CD4-positive, alpha-beta T cell treated with Interferon alpha-2 for 1 hour (primary cell): ENCODE measurements around the gene CMTM7.
"Not testable (repeated sequence)": the region's sequence is repeated elsewhere in the genome, so short reads cannot be mapped to it uniquely, and the experiment has no call there.

ENCODE experiments used
- DNase-seq, 2 donors: peaks; one replicate each; pipeline ENCODE4 v3.0.0-alpha.2; 2020 to 2022

CMTM7 gene

DNA sequence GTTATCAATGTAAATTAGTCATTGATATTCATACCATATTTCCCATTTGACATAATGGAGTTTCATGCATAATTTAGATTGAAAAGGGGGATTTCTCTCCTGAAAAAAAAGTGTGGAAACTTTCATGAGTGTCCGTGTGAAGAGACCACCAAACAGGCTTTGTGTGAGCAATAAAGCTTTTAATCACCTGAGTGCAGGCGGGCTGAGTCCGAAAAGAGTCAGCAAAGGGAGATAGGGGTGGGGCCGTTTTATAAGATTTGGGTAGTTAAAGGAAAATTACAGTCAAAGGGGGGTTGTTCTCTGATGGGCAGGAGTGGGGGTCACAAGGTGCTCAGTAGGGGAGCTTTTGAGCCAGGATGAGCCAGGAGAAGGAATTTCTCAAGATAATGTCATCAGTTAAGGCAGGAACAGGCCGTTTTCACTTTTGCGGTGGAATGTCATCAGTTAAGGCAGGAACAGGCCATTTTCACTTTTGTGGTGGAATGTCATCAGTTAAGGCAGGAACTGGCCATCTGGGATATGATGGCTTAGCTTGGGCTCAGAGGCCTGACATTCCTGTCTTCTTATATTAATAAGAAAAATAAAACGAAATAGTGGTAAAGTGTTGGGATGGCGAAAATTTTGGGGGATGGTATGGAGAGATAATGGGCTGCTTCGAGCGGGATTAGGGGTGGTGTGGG, 69.3 kb downstream of the CMTM7 start:
- DNase-seq = not testable (repeated sequence)

DNA sequence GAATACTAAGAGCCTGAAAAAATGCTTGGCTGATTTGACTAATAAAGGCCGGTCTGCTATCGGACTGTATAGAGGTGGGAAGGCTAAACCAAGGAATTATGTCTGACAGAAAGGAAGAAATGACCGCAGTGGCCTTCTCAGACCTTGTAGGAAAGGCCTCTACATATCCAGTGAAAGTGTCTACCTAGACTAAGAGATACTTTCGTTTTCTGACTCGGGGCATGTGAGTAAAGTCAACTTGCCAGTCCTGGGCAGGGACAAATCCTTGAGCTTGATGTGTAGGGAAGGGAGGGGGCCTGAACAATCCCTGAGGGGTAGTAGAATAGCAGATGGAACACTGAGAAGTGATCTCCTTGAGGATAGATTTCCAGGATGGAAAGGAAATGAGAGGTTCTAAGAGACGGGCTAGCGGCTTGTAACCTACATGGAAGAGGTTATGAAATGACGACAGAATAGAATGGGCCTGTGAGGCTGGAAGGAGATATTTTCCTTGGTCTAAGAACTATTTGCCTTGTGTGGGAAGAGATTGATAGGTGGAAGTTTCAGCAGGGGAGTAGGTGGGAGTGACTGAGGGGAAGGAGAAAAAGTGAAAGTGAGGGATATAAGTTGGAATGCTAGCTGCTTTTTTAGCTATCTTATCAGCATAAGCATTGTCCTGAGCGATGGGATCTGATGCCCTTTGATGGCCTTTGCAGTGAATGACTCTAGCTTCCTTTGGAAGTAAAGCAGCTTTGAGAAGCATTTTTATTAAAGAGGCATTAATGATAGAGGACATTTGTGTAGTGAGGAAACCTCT, 70.7 kb downstream of the CMTM7 start:
- peak in 1 of 2 donors; percentile 65 for DNase-seq

DNA sequence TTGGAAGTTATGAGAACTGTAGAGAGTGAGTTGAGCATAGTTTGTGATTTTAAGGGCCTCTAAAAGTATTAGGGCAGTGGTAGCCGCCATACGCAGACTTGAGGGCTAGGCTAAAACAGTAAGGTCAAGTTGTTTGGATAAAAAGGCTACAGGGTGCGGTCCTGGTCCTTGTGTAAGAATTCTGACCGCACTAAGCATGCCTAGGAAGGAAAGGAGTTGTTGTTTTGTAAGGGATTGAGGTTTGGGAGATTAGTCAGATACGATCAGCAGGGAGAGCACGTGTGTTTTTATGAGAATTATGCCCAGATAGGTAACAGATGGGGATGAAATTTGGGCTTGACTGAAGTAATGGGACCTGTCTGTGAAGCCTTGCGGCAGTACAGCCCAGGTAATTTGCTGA, 71.8 kb downstream of the CMTM7 start:
- DNase-seq = not testable (repeated sequence)

DNA sequence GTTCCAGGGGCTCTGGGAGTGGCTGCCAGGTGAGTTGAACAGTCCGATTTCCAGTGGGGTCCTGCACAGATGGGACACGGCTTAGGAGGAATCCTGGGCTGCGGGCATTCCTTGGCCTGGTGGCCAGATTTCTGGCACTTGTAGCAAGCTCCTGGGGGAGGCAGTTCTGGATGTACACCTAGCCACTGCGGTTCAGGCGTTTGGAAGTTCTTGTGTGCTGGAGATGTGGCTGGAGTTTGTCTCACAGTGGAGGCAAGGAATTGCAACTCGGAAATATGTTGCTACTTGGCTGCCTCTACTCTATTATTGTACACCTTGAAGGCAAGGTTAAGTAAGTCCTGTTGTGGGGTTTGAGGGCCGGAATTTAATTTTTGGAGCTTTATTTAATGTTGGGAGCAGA, 73.1 kb downstream of the CMTM7 start:
- DNase-seq = not testable (repeated sequence)

DNA sequence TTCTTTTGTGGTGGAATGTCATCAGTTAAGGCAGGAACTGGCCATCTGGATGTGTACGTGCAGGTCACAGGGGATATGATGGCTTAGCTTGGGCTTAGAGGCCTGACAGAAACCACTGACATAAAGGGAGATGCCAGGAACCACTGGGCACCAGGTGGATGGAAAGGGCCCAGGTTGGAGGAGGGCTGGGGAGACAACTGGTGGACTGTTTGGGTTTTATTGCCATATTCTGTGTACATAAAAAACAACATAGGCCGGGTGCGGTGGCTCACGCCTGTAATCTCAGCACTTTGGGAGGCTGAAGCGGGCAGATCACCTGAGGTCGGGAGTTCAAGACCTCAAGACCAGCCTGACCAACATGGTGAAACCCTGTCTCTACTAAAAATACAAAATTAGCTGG, 75.2 kb downstream of the CMTM7 start:
- DNase-seq = not testable (repeated sequence)

DNA sequence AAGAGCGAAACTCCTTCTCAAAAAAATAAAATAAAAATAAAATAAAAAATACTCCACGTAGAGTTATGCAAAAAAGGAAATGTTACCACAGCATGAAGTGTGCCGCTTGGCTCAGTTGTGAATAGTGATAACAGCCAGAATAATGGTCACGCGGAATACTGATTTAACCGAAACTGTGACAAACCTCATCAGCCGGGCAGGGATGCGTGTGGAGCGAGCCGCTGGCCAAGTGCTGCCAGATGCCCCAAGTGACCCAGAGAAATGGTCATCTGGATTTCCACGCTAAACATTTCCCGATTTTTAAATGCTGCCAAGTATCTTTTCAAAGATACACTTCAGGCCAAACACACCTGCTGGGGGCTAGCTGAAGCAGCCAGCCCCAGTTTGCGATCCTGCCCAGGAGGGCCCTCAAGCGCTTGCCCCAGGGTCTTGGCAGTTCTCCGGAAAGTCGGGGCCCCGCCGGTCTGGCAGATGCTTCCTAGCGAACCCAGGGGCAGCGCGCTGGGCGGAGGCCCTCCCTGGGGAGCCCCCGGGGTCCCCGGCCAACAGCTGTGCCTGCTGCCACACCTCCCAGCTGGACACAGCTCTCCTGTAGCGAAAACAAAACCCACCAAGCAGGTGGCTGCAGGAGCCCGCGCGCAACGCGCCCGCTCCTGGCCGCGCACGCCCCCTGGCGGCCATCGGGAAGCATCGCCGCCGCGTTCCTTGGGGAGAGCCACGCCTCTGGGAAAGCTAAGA, 75.8 kb downstream of the CMTM7 start:
- DNase-seq = peak; percentile 72 to 82

DNA sequence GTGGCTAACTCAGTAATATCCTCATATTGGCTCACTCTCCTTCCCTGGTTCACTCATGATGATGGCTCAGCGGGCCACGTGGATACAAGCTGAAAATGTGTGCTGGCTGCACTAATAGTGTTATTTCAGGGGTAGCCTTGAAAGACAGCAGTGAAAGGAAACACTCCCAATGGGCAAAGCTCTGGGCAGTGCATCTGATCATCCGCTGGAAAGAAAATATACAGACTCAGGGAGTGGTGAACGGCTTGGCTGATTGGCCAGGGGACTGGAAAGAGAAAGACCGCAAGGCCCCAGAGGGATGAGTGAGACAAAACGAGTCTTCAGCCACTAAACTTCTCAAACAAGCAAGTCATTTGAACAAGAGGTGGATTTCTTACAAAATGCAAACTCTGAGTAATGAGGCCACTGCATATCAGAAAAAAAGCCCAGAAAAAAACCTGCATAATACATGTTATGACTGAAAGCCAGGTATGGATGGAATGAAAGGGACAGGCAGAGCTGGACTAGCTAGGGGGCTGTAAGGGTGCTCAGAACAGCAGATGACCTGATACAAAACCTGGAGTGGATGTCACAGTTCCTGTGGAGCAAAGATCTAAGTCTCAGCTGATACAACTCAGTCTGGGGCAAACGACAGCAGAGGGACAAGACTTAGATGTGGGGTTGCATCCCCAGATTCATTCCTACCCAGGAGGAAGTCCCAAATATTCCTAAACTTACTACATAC, 77.7 kb downstream of the CMTM7 start:
- DNase-seq = no peak

DNA sequence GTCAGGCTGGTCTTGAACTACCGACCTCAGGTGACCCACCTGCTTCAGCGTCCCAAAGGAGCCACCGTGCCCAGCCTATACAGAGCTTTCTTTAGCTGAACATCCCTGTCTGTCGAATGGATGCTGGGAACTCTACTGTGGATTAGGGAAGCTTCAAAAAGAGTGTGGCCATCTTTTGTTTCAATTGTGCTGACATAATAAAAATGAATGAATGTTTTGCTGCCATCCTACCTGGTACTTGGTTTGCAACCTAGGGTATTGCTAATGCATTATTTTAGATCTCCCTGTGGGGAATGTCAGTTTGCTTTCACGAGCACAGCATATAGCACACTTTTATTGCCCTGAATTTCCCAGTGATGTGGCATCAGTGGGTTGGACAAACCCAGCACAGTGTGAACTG, 78.7 kb downstream of the CMTM7 start:
- DNase-seq = no peak

DNA sequence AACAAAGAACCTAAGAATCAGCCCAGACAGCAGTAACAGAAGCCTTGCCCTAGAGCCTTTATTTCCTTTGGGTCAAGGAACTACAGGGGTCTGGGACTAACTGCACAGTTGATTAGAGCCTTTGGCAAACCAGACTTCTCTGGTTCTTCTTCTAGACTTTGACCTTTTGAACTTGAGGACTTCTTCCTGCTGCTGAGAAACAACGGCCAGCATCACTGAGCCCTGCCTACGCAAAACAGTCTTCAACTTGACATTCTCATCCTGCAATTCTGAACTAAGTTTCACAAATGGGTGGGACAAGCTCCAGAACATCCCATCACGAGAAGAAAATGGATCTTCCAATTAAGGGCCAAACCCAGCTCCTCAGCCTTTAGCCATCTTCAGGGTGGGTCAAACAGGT, 79.6 kb downstream of the CMTM7 start:
- no peak for DNase-seq

DNA sequence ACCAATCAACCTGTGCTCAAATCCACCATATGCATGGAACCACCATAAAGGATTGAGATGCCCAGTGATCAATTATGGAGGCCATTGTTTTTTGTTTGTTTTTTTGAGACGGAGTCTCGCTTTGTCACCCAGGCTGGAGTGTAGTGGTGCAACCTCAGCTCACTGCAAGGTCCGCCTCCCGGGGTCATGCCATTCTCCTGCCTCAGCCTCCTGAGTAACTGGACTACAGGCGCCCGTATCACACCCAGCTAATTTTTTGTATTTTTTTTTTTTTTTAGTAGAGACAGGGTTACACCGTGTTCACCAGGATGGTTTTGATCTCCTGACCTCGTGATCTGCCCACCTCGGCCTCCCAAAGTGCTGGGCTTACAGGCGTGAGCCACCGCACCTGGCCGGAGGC, 80.5 kb downstream of the CMTM7 start:
- DNase-seq = not testable (repeated sequence)

DNA sequence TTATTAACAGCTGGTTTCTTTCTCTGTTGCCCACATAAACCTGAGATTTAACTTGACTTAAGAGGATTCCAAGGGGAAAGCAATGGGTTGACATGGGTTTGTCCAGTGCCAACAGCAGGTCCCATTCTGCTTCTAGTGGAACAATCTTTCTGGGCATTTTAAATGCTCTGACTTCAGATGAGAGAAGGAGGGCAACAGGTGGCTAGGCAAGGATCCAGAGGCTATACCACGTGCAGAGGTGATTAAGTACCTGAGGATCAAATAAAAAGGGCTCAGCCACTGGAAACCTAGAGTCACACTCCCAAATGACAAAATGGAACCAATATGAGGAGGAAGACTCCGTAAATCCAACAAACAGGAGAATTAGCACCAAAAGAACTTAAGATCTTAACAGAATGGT, 82.5 kb downstream of the CMTM7 start:
- DNase-seq = no peak

DNA sequence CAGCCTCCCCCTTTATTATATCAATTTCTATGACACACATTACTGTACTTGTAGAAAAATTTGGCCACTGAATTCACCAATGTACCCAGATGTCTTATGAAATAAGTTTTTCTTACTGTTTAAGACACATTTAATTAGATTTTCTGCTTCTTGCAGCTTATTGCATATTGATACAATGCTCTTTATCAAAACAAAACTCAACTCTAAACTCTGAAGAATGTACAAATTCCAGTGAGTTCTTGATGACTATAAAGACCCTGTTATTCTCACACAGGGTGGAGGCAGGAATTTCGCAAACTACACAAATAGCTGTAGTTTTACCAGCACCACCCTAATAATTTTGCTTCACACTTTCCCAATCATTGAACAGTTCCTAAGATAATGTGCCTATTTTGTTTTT, 89.0 kb downstream of the CMTM7 start:
- no peak for DNase-seq

DNA sequence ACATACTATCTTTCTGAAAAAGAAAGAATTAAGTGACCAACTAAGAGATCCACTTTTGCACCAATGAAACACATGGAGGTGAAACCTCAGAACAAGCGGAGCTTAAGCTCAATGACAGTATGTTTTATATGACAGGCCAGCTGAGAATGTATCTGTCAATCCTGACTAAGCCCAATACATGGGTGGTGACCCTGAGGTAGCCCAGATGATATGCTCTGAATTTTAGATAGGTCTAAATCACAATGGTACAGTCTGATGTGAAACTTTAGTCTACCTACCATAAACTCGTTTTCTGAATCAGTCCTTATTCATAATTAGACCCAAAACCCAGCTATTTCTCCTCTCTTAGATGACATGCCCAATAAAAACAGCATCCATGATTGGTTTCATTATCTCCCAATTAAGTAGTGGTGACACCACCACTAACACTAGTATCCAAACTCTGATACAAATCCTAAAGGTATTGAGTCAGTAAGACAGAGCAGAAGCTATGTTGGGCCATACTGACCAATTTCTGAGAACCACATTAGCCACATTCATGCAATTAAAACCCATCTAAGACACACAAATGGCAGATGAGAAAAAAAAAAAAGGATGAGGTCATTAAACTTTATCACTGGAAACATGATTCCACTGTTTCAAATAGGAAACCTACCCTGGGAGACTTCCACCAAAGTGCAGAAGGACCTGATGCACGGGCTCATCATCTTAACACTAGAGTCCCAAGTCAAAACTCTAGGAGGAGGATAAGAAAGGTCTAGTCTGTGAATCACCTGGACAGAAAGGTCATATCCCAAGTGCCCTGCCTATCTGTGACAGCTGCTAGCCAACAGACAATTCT, 90.4 kb downstream of the CMTM7 start:
- DNase-seq = no peak

DNA sequence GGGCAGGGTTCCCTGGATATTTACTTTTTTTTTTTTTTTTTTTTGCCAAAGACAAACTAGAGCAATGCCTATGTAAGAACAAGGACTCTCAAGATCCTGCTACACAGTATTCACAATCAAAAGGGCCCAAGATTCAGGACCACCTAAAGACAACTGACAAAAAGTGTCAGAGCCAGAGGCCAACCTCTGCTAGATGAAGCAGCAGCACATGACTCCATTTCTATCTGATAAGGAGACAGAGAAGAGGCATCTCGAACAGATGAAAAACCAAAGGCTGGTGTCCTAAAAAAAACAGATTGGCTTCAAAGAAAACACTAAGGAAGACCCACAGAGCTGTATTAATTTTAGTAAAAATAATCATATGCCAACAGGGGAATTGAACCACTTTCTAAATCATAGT, 91.0 kb downstream of the CMTM7 start:
- DNase-seq = no peak

DNA sequence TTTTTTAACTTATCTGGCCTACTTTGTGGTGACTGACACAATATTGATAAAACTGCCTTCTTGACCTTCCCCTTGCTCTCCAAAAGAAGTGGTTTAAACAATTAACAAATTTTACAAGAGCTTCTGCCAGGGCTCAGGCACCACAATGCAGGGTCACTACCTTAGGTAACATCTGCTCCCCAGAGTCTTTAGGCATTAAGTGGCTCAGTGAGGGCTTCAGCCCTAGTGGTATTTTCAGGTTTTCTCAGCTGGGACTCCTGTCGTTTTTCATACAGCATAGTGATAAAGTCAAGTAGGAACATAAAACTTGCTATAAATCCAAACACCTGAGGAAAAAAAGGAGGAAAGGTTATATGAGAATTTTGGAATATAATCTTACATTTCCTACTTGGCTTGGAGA, 92.1 kb downstream of the CMTM7 start:
- DNase-seq = no peak

DNA sequence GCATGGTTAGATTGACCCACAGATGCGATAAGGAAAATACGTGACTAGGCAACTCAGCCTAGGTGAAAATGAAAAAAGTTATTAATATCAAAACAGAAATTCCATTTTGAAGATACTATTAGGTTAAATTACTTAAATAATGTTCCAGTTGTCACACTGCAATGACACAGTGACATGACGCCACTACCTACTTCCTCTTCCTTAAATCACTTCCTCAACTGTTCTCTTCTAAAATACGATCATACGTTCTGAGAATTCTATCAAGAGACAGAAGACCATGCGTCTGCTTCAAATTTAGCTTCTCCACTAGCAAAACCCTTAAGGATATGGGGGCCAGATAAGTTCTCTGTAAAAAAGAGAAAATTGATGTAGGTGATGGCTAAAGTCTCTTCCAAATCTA, 92.8 kb downstream of the CMTM7 start:
- peak in 1 of 2 donors; percentile 59 for DNase-seq

DNA sequence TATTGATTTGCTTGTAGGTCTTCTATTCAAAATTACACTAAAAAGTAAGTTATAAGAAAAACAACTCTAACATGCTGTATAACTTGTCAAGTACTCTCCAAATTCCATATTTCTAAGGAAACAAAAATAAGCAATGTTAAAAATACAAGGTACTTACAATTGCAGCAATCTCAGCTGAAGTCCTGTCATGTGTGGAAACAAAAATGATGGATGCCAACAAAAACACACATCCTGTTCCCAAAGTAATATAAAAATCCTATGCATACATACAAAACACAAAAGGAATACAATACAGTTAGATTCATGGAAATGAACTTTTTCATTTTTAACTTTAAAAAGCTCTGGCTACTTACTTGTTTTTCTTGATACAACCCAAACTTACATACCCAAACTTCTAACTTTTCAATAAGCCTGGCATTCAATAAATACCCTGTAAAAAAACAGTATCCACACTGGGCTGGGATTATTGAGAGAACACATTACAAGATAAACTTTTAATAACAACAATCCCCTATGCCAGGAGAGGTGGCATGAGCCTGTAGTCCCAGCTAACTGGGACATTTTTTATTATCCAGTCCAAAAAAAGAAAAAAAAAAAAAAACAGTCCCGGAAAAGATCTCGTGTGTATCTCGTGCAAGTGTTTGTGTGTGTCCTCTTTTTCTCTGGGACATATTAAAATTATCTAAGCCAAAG, 96.3 kb downstream of the CMTM7 start:
- DNase-seq = no peak

DNA sequence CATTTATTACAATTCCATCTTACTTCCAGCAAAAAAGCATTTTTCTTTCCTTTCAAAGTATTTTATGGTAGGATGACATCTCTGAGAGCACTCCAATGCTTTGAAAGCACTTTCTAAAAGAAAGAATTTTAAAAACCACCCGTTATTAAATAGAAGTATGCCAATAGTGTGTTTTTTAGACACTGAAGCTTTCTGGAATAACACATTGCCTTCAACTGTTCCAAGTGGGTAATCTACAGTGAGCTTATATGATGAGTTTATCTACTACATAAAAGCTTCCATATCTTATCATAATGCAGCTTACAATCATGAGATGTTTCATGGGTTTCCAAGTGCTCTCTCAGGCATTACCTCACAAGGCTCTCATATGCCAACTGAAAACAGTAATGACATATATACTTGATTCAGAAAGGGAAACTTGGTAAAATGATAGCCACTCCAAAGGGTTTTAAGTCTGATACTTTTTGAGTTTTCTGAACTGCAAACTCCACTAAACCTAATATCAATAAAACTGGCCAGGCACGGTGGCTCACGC, 96.9 kb downstream of the CMTM7 start:
- no peak for DNase-seq

DNA sequence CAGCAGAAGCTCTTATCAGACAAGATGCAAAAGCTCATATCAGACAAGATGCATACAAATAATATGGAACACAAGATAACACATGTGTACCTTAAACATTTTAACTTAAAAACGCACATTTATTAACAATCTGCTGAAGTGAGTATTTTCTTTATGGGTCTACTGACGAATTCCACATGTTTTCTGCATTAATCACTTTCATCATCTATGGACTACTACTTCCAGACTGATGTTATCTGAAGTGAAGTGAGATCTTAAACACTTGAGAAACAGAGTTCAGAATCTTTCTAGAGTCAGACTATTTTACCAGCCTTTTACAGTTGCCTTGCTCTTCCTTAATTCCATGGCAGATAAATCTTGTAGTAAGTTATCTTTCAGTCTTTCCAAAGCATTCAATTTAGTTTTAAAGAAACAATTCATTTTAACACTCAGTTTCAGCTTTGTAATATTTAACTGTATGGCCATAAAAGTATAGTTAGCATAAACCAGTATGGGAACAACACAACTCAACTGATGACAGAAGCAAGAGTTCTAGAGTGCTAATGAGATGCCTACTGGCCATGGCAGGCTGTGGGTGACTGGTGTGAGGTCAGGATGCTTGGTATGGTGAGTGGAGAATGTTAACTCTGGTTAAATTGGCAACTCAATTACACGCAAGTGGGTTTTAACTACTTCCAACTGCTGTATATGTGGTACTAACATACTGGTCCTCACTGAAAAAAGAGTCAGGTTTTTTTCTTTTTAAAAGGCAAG, 101.2 kb downstream of the CMTM7 start:
- no peak for DNase-seq
